BLaER1 treated with 17β-estradiol and CSF1 and Interleukin-3, amounts not matched to agents 10 nM and 100 nM (cell line): ENCODE data around the gene GNPTAB.
"Not testable (repeated sequence)": the region's sequence is repeated elsewhere in the genome, so short reads cannot be mapped to it uniquely, and the experiment has no call there.

Experiments used
- H3K27ac ChIP-seq, 11 experiments: shearing (Covaris generic); formaldehyde crosslinking; 2 replicates each; pipeline ENCODE4 v1.8.1; 2022
- H3K27me3 ChIP-seq, 11 experiments: shearing (Covaris generic); formaldehyde crosslinking; 2 replicates each; pipeline ENCODE4 v1.8.1; 2022
- H3K36me3 ChIP-seq, 11 experiments: shearing (Covaris generic); formaldehyde crosslinking; 2 replicates each; pipeline ENCODE4 v1.8.1; 2022
- H3K4me1 ChIP-seq, 10 experiments: shearing (Covaris generic); formaldehyde crosslinking; 2 replicates each; pipeline ENCODE4 v1.8.1; 2022
- H3K4me2 ChIP-seq, 11 experiments: shearing (Covaris generic); formaldehyde crosslinking; 2 replicates each; pipeline ENCODE4 v1.8.1; 2022
- H3K4me3 ChIP-seq, 10 experiments: shearing (Covaris generic); formaldehyde crosslinking; 2 replicates each; pipeline ENCODE4 v1.8.1; 2022
- H3K9ac ChIP-seq, 11 experiments: shearing (Covaris generic); formaldehyde crosslinking; 2 replicates each; pipeline ENCODE4 v1.8.1; 2022
- H3K9me3 ChIP-seq, 11 experiments: shearing (Covaris generic); formaldehyde crosslinking; replicated peaks in 1 of 11; 2 replicates each; pipeline ENCODE4 v1.8.1; 2022
- H4K20me1 ChIP-seq, 11 experiments: shearing (Covaris generic); formaldehyde crosslinking; 2 replicates each; pipeline ENCODE4 v1.8.1; 2022
- Cebpa-rat ChIP-seq, 11 experiments: shearing (Covaris generic); IDR thresholded peaks; 2 replicates each; pipeline ENCODE4 v1.8.1; 2022

Gene GNPTAB

GRCh38 chr12:101823891-101824290 lies 6.9 kb downstream of the GNPTAB start:
- no peak for TF ChIP-seq Cebpa-rat (IDR thresholded peaks at IDR 0.05)
- Histone ChIP-seq H3K4me3 (no peak overlapping the region), H3K4me2 (peak overlapping the region; percentile 26 to 98 (median 55); a peak in 20 of 22 replicates), H3K27me3 (no peaks in the 10 kb centered on the region), H3K9ac (peak overlapping the region in 1 of 11 experiments; percentile 42; a peak in 1 of 22 replicates), H3K27ac (peak overlapping the region in 5 of 11 experiments; percentile 13 to 54 (median 23); a peak in 9 of 22 replicates), H3K4me1 (peaks cover 43 to 80% (median 59%) of the 10 kb centered on the region in 10 experiments), H3K36me3 (peaks cover 0 to 52% (median 8%) of the 10 kb centered on the region in 11 experiments; a peak in 15 of 22 replicates), H3K9me3 (peaks cover 11 to 31% (median 20%) of the 10 kb centered on the region in 11 experiments), H4K20me1 (peaks cover 0 to 82% (median 5%) of the 10 kb centered on the region in 11 experiments; a peak in 10 of 22 replicates)

- H4K20me1 ChIP-seq = peaks cover 0 to 76% (median 0%) of the 10 kb centered on the region in 11 experiments; a peak in 8 of 22 replicates
- H3K4me2 ChIP-seq = peak overlapping the region; percentile 14 to 98 (median 55)
- TF ChIP-seq Cebpa-rat (IDR thresholded peaks at IDR 0.05) = no peak
- no peaks in the 10 kb centered on the region for H3K27me3 ChIP-seq
- H3K9ac ChIP-seq = no peak overlapping the region; a peak in 1 of 22 replicates
- H3K4me1 ChIP-seq = peaks cover 36 to 71% (median 50%) of the 10 kb centered on the region in 10 experiments
- no peak overlapping the region for H3K4me3 ChIP-seq
- peaks cover 0 to 61% (median 15%) of the 10 kb centered on the region in 11 experiments; a peak in 17 of 22 replicates for H3K36me3 ChIP-seq
- H3K27ac ChIP-seq = peak overlapping the region in 6 of 11 experiments; percentile 10 to 54 (median 44); a peak in 10 of 22 replicates
- peaks cover 20 to 40% (median 28%) of the 10 kb centered on the region in 11 experiments for H3K9me3 ChIP-seq
Observed at GRCh38 chr12:101823039-101823438, 7.7 kb downstream of the GNPTAB start.

- Histone ChIP-seq H3K4me2 (no peak overlapping the region), H3K36me3 (peaks cover 0 to 70% (median 15%) of the 10 kb centered on the region in 11 experiments; a peak in 17 of 22 replicates), H4K20me1 (peaks cover 0 to 79% (median 0%) of the 10 kb centered on the region in 11 experiments; a peak in 9 of 22 replicates), H3K27me3 (no peaks in the 10 kb centered on the region), H3K27ac (no peak overlapping the region), H3K9me3 (peaks cover 23 to 57% (median 34%) of the 10 kb centered on the region in 11 experiments), H3K4me1 (peaks cover 22 to 40% (median 24%) of the 10 kb centered on the region in 10 experiments), H3K9ac (no peak overlapping the region), H3K4me3 (no peak overlapping the region)
- no peak for TF ChIP-seq Cebpa-rat (IDR thresholded peaks at IDR 0.05)
Observed at GRCh38 chr12:101819467-101819866, 11.3 kb downstream of the GNPTAB start.

- Histone ChIP-seq H3K36me3 (peaks cover 0 to 76% (median 15%) of the 10 kb centered on the region in 11 experiments; a peak in 17 of 22 replicates), H4K20me1 (peaks cover 0 to 81% (median 0%) of the 10 kb centered on the region in 11 experiments; a peak in 9 of 22 replicates), H3K4me1 (peaks cover 14 to 32% (median 16%) of the 10 kb centered on the region in 10 experiments), H3K9me3 (peaks cover 23 to 57% (median 34%) of the 10 kb centered on the region in 11 experiments)
- H3K4me2 ChIP-seq, H3K4me3 ChIP-seq, H3K27me3 ChIP-seq, H3K27ac ChIP-seq, H3K9ac ChIP-seq: not testable (repeated sequence)
Observed at GRCh38 chr12:101818689-101819088, 12.1 kb downstream of the GNPTAB start.

- Histone ChIP-seq H4K20me1 (peaks cover 0 to 74% (median 0%) of the 10 kb centered on the region in 11 experiments; a peak in 7 of 22 replicates), H3K27ac (no peak overlapping the region), H3K9me3 (peaks cover under 1 to 30% (median 7%) of the 10 kb centered on the region in 11 experiments; a peak in 21 of 22 replicates), H3K4me2 (no peak overlapping the region), H3K4me1 (peaks cover 8 to 40% (median 18%) of the 10 kb centered on the region in 10 experiments; a peak in 19 of 20 replicates), H3K27me3 (no peaks in the 10 kb centered on the region), H3K9ac (no peak overlapping the region), H3K36me3 (peaks cover 0 to 64% (median 1%) of the 10 kb centered on the region in 11 experiments; a peak in 9 of 22 replicates), H3K4me3 (no peak overlapping the region)
- TF ChIP-seq Cebpa-rat (IDR thresholded peaks at IDR 0.05) = no peak
Observed at GRCh38 chr12:101813117-101813516, 17.6 kb downstream of the GNPTAB start.

GRCh38 chr12:101812716-101813115 lies 18.0 kb downstream of the GNPTAB start:
- Histone ChIP-seq H4K20me1 (peaks cover 0 to 74% (median 0%) of the 10 kb centered on the region in 11 experiments; a peak in 7 of 22 replicates), H3K4me1 (peaks cover 8 to 44% (median 20%) of the 10 kb centered on the region in 10 experiments; a peak in 19 of 20 replicates), H3K36me3 (peaks cover 0 to 63% (median 0%) of the 10 kb centered on the region in 11 experiments; a peak in 9 of 22 replicates), H3K4me2 (peak overlapping the region in 3 of 11 experiments; percentile 38 to 52 (median 39); a peak in 1 of 22 replicates), H3K9me3 (peaks cover 0 to 27% (median 3%) of the 10 kb centered on the region in 11 experiments; a peak in 16 of 22 replicates)
- not testable (repeated sequence) for H3K9ac ChIP-seq, H3K4me3 ChIP-seq, H3K27me3 ChIP-seq, H3K27ac ChIP-seq

GRCh38 chr12:101811342-101811741 lies 19.4 kb downstream of the GNPTAB start:
- Histone ChIP-seq H3K4me3 (0 out of 20 replicates have a peak overlapping the region, but pooled peaks of 1 of the 10 experiments have one; percentile 13), H3K4me2 (peak overlapping the region in 9 of 11 experiments; percentile 21 to 59 (median 44); a peak in 14 of 22 replicates), H3K9me3 (peaks cover 0 to 18% (median 3%) of the 10 kb centered on the region in 11 experiments; a peak in 9 of 22 replicates), H3K4me1 (peaks cover 8 to 58% (median 34%) of the 10 kb centered on the region in 10 experiments), H4K20me1 (peaks cover 0 to 63% (median 0%) of the 10 kb centered on the region in 11 experiments; a peak in 7 of 22 replicates), H3K36me3 (peaks cover 0 to 63% (median 0%) of the 10 kb centered on the region in 11 experiments; a peak in 9 of 22 replicates)
- not testable (repeated sequence) for H3K9ac ChIP-seq, H3K27me3 ChIP-seq, H3K27ac ChIP-seq

GRCh38 chr12:101809208-101809607 lies 21.6 kb downstream of the GNPTAB start:
- H3K4me3 ChIP-seq = no peak overlapping the region
- H3K36me3 ChIP-seq = peaks cover 0 to 52% (median 0%) of the 10 kb centered on the region in 11 experiments; a peak in 9 of 22 replicates
- TF ChIP-seq Cebpa-rat (IDR thresholded peaks at IDR 0.05) = no peak
- H3K27me3 ChIP-seq = no peaks in the 10 kb centered on the region
- H3K9me3 ChIP-seq = peaks cover 0 to 18% (median 0%) of the 10 kb centered on the region in 11 experiments; a peak in 6 of 22 replicates
- H3K27ac ChIP-seq = no peak overlapping the region
- H3K9ac ChIP-seq = no peak overlapping the region
- H3K4me1 ChIP-seq = peaks cover 17 to 79% (median 54%) of the 10 kb centered on the region in 10 experiments
- peaks cover 0 to 42% (median 0%) of the 10 kb centered on the region in 11 experiments; a peak in 4 of 22 replicates for H4K20me1 ChIP-seq
- H3K4me2 ChIP-seq = peak overlapping the region in 1 of 11 experiments; percentile 12; a peak in 1 of 22 replicates

GRCh38 chr12:101806265-101806664 lies 24.5 kb downstream of the GNPTAB start:
- Histone ChIP-seq H3K9me3 (peaks cover 0 to 10% (median 0%) of the 10 kb centered on the region in 11 experiments; a peak in 5 of 22 replicates), H3K4me2 (peak overlapping the region in 10 of 11 experiments; percentile 1 to 86 (median 68); a peak in 17 of 22 replicates), H4K20me1 (peaks cover 0 to 39% (median 0%) of the 10 kb centered on the region in 11 experiments; a peak in 4 of 22 replicates), H3K27me3 (no peaks in the 10 kb centered on the region), H3K9ac (no peak overlapping the region), H3K27ac (peak overlapping the region in 9 of 11 experiments; percentile 21 to 76 (median 62); a peak in 17 of 22 replicates), H3K36me3 (peaks cover 0 to 34% (median 0%) of the 10 kb centered on the region in 11 experiments; a peak in 8 of 22 replicates), H3K4me1 (peaks cover 35 to 96% (median 70%) of the 10 kb centered on the region in 10 experiments), H3K4me3 (peak overlapping the region in 5 of 10 experiments; percentile 8 to 28 (median 14); a peak in 4 of 20 replicates)
- TF ChIP-seq Cebpa-rat (IDR thresholded peaks at IDR 0.05) = peak in 2 of 11 experiments; percentile 66 to 76; a peak in 6 of 22 replicates
